ENCODE data around the gene SFSWAP.

SFSWAP gene

GRCh38 chr12:131753757-131754156 lies 42.9 kb downstream of the SFSWAP start:
- ChIA-PET POLR2A (ENCODE audit: low non-redundant PET) (no interaction called here), CTCF (interaction anchor here (0.5 kb wide), 1 partner anchor 9 kb away, joined by 6 read pairs; no protein-coding TSS in a partner anchor)
- no peak for TF ChIP-seq CTCF (conservative IDR thresholded peaks at IDR 0.05; ENCODE audit: low read depth)
- no peak overlapping the region for H3K27ac ChIP-seq
- DNase-seq (ENCODE audit: low spot score): no peak

DNA sequence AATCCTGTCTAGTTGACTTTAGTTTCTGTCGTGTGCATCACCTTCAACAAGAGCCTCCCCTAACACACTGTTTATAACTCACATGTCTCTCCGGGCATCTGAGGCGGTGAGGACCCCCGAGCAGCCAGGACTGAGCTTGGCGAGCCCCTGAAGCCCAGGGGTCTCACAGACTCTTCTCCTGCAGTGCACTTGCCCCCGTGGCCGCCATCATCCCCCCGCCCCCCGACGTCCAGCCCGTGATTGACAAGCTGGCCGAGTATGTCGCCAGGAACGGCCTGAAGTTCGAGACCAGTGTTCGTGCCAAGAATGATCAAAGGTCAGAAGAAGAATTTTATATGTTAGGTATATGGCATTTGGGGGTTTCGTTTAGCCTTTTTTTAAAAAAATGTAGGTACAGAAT lies 43.3 kb downstream of the SFSWAP start:
- no peak for TF ChIP-seq CTCF (conservative IDR thresholded peaks at IDR 0.05; ENCODE audit: low read depth)
- no peak for DNase-seq (ENCODE audit: low spot score)
- CTCF ChIA-PET: interaction anchor here (0.5 to 1.5 kb wide), 2 partner anchors 8 to 12 kb away, joined by 5 to 6 read pairs; no protein-coding TSS in a partner anchor
- no peak overlapping the region for H3K27ac ChIP-seq
- POLR2A ChIA-PET (ENCODE audit: low non-redundant PET): no interaction called here

GRCh38 chr12:131755305-131756113 lies 44.6 kb downstream of the SFSWAP start:
- DNase-seq (ENCODE audit: low spot score): peak; percentile 25
- POLR2A ChIA-PET (ENCODE audit: low non-redundant PET): no interaction called here
- CTCF ChIA-PET: interaction anchor here (0.7 to 1.5 kb wide), 3 partner anchors 11 to 944 kb away, joined by 3 to 5 read pairs (median 5); no protein-coding TSS in a partner anchor
- TF ChIP-seq CTCF (conservative IDR thresholded peaks at IDR 0.05; ENCODE audit: low read depth): peak; percentile 26; the same call in 1 of the 2 replicates
- H3K27ac ChIP-seq: no peak overlapping the region

DNA sequence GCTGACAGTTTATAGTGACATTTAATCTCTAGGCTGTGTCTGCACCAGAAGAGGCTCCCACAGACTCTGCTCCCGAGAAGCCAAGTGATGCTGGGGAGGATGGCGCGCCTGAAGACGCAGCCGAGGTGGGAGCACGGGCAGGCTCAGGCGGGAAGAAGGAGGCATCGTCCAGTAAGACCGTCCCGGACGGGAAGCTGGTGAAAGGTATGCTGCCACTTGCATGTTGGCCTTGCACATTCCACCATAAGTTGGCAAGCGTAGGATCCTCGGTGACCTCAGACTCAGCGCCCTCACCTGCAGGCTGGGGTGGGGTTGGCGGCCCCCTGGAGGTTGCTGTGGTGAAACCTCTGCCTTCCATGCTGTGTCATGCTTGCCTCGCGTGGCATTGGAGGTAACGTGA lies 45.6 kb downstream of the SFSWAP start:
- TF ChIP-seq CTCF (conservative IDR thresholded peaks at IDR 0.05; ENCODE audit: low read depth): no peak
- ChIA-PET CTCF (no interaction called here), POLR2A (ENCODE audit: low non-redundant PET) (no interaction called here)
- no peak overlapping the region for H3K27ac ChIP-seq
- no peak for DNase-seq (ENCODE audit: low spot score)

DNA sequence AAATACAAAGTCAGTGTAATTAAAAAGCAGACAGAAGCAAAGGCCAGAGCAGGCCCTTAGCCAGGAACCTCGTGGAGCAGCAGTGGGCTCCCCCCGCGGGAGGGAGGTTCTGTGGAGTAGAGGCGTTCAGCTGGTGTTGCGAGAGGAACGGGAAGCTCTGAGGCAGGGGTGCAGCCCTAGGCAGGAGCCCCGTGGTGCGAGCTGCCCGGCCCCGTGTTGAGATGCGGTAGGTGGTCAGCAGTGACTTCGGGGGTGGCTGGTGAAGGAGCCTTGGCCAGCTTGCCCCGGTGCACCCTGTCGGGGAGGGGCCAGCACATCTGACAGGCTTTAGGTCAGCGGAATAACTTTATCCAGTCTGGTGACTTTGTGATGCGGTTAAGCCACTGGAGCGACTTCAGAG lies 46.2 kb downstream of the SFSWAP start:
- no peak overlapping the region for H3K27ac ChIP-seq
- ChIA-PET CTCF (no interaction called here), POLR2A (ENCODE audit: low non-redundant PET) (no interaction called here)
- no peak for DNase-seq (ENCODE audit: low spot score)
- no peak for TF ChIP-seq CTCF (conservative IDR thresholded peaks at IDR 0.05; ENCODE audit: low read depth)

DNA sequence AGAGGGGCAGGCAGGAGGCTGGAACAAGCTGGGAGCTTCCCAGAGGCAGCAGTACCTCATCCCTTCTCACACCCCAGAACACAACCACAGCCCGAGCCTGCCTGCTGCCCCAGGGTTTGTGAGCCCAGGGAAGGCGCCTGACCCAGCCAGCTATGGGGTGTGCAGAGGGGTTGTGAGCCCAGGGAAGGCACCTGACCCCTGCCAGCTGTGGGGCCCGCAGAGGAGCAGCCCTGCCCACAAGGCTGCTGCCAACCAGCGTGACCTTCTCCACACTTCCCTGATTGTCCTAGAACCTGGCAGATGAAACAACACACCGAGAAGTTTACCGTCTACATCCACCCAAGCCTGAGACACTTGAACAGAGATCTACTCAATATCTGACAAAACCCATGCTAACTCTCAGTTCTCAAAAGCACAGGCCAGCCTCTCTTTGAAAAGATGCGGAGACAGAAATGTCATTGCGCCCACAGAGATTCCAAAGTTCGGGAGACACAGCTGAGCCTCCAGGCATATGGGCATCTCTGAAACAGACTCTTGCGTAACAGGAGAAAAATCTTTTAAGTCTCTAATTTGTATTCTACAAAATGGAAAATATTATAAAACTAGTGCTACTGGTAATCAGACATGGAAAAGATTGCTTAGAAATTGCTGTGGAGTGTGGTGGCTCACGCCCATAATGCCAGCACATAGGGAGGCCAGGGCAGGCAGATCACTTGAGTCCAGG lies 47.3 kb downstream of the SFSWAP start:
- TF ChIP-seq CTCF (conservative IDR thresholded peaks at IDR 0.05; ENCODE audit: low read depth): no peak
- ChIA-PET CTCF (no interaction called here), POLR2A (ENCODE audit: low non-redundant PET) (no interaction called here)
- peak overlapping the region; percentile 14 for H3K27ac ChIP-seq
- no peak for DNase-seq (ENCODE audit: low spot score)
